OCI-LY7 (cell line): ENCODE measurements around the gene PPIP5K2. TPM values are rescaled to one million over a fixed set of nuclear protein-coding genes. Genes with fewer than 3 reads are reported as not detected.
"Not testable (repeated sequence)": the region's sequence is repeated elsewhere in the genome, so short reads cannot be mapped to it uniquely, and the experiment has no call there.

ENCODE experiments used
- BruUV-seq: library from RNA; stranded (reverse); fragments of 400-500 nt; replicated peaks from 2 replicates; lab custom pipeline; 2021; lab: Mats Ljungman, UMichigan
- CTCF ChIA-PET: fragments of 300-600 bp; sonication (Branson Sonifier 250); formaldehyde crosslinking; loops from one replicate; lab custom pipeline; 2022; ENCODE audit warnings: antibody characterized with exemption; ENCODE audit not compliant: unreplicated experiment; lab: Charles Lee
- POLR2A ChIA-PET: fragments of 300-600 bp; sonication (Branson Sonifier 250); formaldehyde crosslinking; loops from one replicate; lab custom pipeline; 2022; ENCODE audit warnings: antibody characterized with exemption; lab: Charles Lee
- DNase-seq: peaks from one replicate; pipeline ENCODE4 v3.0.0-alpha.2; 2015; ENCODE audit warnings: low spot score
- H2AFZ ChIP-seq: fragments of 200-600 bp; sonication (generic), shearing (Covaris generic); 2 replicates; pipeline ENCODE4 v1.6.1; 2014; ENCODE audit warnings: mild to moderate bottlenecking, antibody characterized with exemption, low read length, moderate library complexity
- H3K27ac ChIP-seq: fragments of 200-600 bp; sonication (generic); 2 replicates; pipeline ENCODE4 v1.5.1; 2014; ENCODE audit warnings: mixed run types, low read depth, mild to moderate bottlenecking, moderate library complexity, low read length, inconsistent platforms; ENCODE audit not compliant: poor library complexity, severe bottlenecking
- H3K36me3 ChIP-seq: fragments of 200-600 bp; sonication (generic); 2 replicates; pipeline ENCODE4 v1.6.1; 2014; ENCODE audit warnings: mild to moderate bottlenecking, antibody characterized with exemption, low read length, moderate library complexity, mixed read lengths; ENCODE audit not compliant: insufficient read depth
- H3K4me1 ChIP-seq: fragments of 200-600 bp; sonication (generic); 2 replicates; pipeline ENCODE4 v1.5.1; 2014; ENCODE audit warnings: mild to moderate bottlenecking, low read length; ENCODE audit not compliant: insufficient read depth, poor library complexity, severe bottlenecking
- H3K4me2 ChIP-seq: fragments of 200-600 bp; sonication (generic); 2 replicates; pipeline ENCODE4 v1.6.1; 2014; ENCODE audit warnings: mild to moderate bottlenecking, low read length
- H3K4me3 ChIP-seq: fragments of 200-600 bp; sonication (generic); 2 replicates; pipeline ENCODE4 v1.5.1; 2014; ENCODE audit warnings: mild to moderate bottlenecking, low read depth, low read length; ENCODE audit not compliant: poor library complexity, severe bottlenecking
- H3K79me2 ChIP-seq: fragments of 200-600 bp; sonication (generic); 2 replicates; pipeline ENCODE4 v1.6.1; 2016; ENCODE audit warnings: low read depth, mild to moderate bottlenecking, low read length, moderate library complexity, mixed read lengths; ENCODE audit not compliant: insufficient read depth
- H3K9me2 ChIP-seq: fragments of 200-600 bp; sonication (generic); 2 replicates; pipeline ENCODE4 v1.6.1; 2016; ENCODE audit warnings: mild to moderate bottlenecking, low read length, mixed read lengths; ENCODE audit not compliant: insufficient read depth
- H3K9me3 ChIP-seq: fragments of 200-600 bp; sonication (generic); 2 replicates; pipeline ENCODE4 v1.6.1; 2014; ENCODE audit warnings: mild to moderate bottlenecking, mixed run types, low read length, mixed read lengths
- H4K20me1 ChIP-seq: fragments of 200-600 bp; sonication (generic); 2 replicates; pipeline ENCODE4 v1.6.1; 2014; ENCODE audit warnings: mild to moderate bottlenecking, antibody characterized with exemption, low read length, moderate library complexity, mixed read lengths; ENCODE audit not compliant: insufficient read depth
- CTCF ChIP-seq: fragments of 200-600 bp; sonication (generic); conservative IDR thresholded peaks from 2 replicates; pipeline ENCODE4 v1.5.1; 2014; ENCODE audit warnings: mild to moderate bottlenecking, antibody characterized with exemption, low read length, moderate library complexity, mixed read lengths
- EZH2phosphoT487 ChIP-seq: fragments of 200-600 bp; sonication (generic); IDR thresholded peaks from 2 replicates; pipeline ENCODE4 v1.6.1; 2018; ENCODE audit warnings: low read depth, borderline replicate concordance, mild to moderate bottlenecking, mixed run types, antibody characterized with exemption, low read length, moderate library complexity, mixed read lengths
- intact Hi-C: fragments of 100-400 bp; cut with micrococcal nuclease; formaldehyde crosslinking; loops from one replicate; pipeline ENCODE4 v1.10.0; 2022; ENCODE audit not compliant: unreplicated experiment
- total RNA-seq, 2 experiments: library from RNA; depleted of rRNA in 1 of 2; stranded (reverse); fragments of >200 nt in 1 of 2; shearing (Covaris generic) in 1 of 2; gene quantifications; 2 replicates each; pipeline ENCODE4 v1.2.3, GENCODE V29; 2014 to 2022

PPIP5K2 gene
- total RNA-seq, 2 experiments from 2014 or later: 45.5 to 80.0 TPM

- ChIA-PET POLR2A (interaction anchor here (0.6 to 1.1 kb wide), 3 partner anchors 8 to 44 kb away, joined by 4 to 5 read pairs (median 4); no protein-coding TSS in a partner anchor), CTCF (no interaction called here)
- no peak for TF ChIP-seq EZH2phosphoT487
- TF ChIP-seq CTCF: no peak
- DNase-seq: no peak
- Histone ChIP-seq H3K4me3 (no peak overlapping the region), H3K4me2 (no peak overlapping the region), H3K9me2 (no peaks in the 10 kb centered on the region), H3K79me2 (no peaks in the 10 kb centered on the region), H3K36me3 (peaks cover 42% of the 10 kb centered on the region), H3K4me1 (no peaks in the 10 kb centered on the region), H2AFZ (no peak overlapping the region), H3K27ac (no peak overlapping the region), H4K20me1 (no peaks in the 10 kb centered on the region), H3K9me3 (no peaks in the 10 kb centered on the region)
- intact Hi-C loops: no loop called here
- BruUV-seq: no TSS peak
These were observed 83.1 kb downstream of the PPIP5K2 start for GRCh38 chr5:103203226-103203625.

- POLR2A ChIA-PET: interaction anchor here (1.0 kb wide), 2 partner anchors 11 to 12 kb away, joined by 3 to 4 read pairs; no protein-coding TSS in a partner anchor
- H3K9me2 ChIP-seq, H3K27ac ChIP-seq, intact Hi-C loops, H3K4me2 ChIP-seq, H2AFZ ChIP-seq, H3K4me1 ChIP-seq, H4K20me1 ChIP-seq, BruUV-seq, DNase-seq, CTCF ChIA-PET, H3K9me3 ChIP-seq, H3K4me3 ChIP-seq, H3K79me2 ChIP-seq: not testable (repeated sequence)
- peaks cover 29% of the 10 kb centered on the region for H3K36me3 ChIP-seq
These were observed 84.9 kb downstream of the PPIP5K2 start for GRCh38 chr5:103204990-103205389.

- no peak overlapping the region for H2AFZ ChIP-seq
- DNase-seq: no peak
- no peaks in the 10 kb centered on the region for H3K4me1 ChIP-seq
- POLR2A ChIA-PET: no interaction called here
- no peaks in the 10 kb centered on the region for H4K20me1 ChIP-seq
- peaks cover 25% of the 10 kb centered on the region for H3K36me3 ChIP-seq
- CTCF ChIA-PET: no interaction called here
- no peak overlapping the region for H3K4me2 ChIP-seq
- no peaks in the 10 kb centered on the region for H3K9me3 ChIP-seq
- BruUV-seq: no TSS peak
- no peaks in the 10 kb centered on the region for H3K79me2 ChIP-seq
- H3K27ac ChIP-seq: no peak overlapping the region
- TF ChIP-seq CTCF (no peak), EZH2phosphoT487 (no peak)
- H3K4me3 ChIP-seq: no peak overlapping the region
- intact Hi-C loops: no loop called here
- H3K9me2 ChIP-seq: no peaks in the 10 kb centered on the region
These were observed 86.0 kb downstream of the PPIP5K2 start for GRCh38 chr5:103205991-103206700.
